Endothelial cell of umbilical vein (primary cell): ENCODE results near the gene RORC.

Source experiments
- POLR2A ChIP-seq: IDR thresholded peaks from 2 replicates; pipeline ENCODE4 v1.6.1; 2012; ENCODE audit warnings: low read depth, mild to moderate bottlenecking, control low read depth, low read length
- POLR2AphosphoS5 ChIP-seq: IDR thresholded peaks from 2 replicates; pipeline ENCODE4 v1.6.1; 2012; ENCODE audit warnings: low read depth, mild to moderate bottlenecking, control low read depth, low read length, moderate library complexity; ENCODE audit not compliant: insufficient read depth
- TF ChIP-seq, protein P1 (sequence below), 2 donors: IDR thresholded peaks; 1 replicate in 1 of 2; 2 replicates in 1 of 2; pipeline ENCODE4 v1.5.1; 2011; ENCODE audit warnings: low read length in 2 of 2, mild to moderate bottlenecking in 2 of 2, moderate library complexity in 2 of 2, control low read depth in 1 of 2, inconsistent platforms in 1 of 2, low read depth in 1 of 2; ENCODE audit not compliant: insufficient read depth in 1 of 2; ENCODE audit errors: extremely low read depth in 1 of 2

DNA sequence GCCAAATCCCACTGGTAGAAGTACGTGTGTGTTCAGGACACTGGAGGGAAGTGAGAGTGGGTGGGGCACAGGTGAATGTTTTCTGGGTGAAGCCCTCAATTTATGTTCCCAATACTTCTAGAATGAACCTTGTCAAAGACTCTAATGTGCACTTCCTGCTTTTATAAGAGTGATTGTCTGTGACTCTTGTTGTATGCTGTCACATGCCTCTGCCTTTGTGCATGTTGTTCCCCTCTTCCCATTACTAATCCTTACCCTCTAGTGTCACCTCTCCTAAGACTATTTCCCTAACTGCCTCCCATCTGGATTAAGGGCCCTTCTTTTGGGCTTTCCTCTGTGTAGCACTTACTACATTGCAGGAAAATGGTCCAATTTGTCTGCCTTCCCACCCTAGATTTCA lies 23.8 kb downstream of the RORC start:
- no peak for TF ChIP-seq POLR2A
- no peak for TF ChIP-seq POLR2AphosphoS5
- TF ChIP-seq, protein P1, sequence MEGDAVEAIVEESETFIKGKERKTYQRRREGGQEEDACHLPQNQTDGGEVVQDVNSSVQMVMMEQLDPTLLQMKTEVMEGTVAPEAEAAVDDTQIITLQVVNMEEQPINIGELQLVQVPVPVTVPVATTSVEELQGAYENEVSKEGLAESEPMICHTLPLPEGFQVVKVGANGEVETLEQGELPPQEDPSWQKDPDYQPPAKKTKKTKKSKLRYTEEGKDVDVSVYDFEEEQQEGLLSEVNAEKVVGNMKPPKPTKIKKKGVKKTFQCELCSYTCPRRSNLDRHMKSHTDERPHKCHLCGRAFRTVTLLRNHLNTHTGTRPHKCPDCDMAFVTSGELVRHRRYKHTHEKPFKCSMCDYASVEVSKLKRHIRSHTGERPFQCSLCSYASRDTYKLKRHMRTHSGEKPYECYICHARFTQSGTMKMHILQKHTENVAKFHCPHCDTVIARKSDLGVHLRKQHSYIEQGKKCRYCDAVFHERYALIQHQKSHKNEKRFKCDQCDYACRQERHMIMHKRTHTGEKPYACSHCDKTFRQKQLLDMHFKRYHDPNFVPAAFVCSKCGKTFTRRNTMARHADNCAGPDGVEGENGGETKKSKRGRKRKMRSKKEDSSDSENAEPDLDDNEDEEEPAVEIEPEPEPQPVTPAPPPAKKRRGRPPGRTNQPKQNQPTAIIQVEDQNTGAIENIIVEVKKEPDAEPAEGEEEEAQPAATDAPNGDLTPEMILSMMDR (IDR thresholded peaks at IDR 0.05; ENCODE audit: extremely low read depth in 1 of 2, insufficient read depth in 1 of 2, low read depth in 1 of 2, low read length in 2 of 2) = no peak
